Activated T-cell treated with anti-CD3 and anti-CD28 coated beads for 24 hours (primary cell): ENCODE data around the gene TTYH1.

Source experiments
- DNase-seq: peaks from one replicate; pipeline ENCODE4 v3.0.0-alpha.2; 2020; ENCODE audit warnings: low read depth

TTYH1 gene

GRCh38 chr19:54481326-54481930, 66.2 kb downstream of the TTYH1 start:
- peak; percentile 33 for DNase-seq

DNA sequence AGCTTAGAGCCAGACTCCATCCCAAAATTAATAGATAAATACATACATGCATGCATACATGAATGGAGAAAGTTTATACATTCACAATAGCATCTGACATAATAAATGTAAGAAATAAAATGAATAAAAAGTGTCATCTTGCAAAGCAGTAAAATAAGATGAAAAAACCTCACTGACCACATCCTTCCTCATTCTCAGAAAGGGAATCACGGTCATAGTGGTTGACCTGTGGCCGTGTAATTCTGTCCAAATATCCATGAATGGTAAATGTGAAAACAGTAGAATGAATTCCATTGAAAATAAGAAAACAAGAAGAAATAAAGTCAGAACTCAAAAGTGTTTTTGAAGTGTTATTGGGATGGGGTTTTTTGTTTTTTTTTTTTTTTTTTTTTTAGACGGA, 67.6 kb downstream of the TTYH1 start:
- no peak for DNase-seq

DNA sequence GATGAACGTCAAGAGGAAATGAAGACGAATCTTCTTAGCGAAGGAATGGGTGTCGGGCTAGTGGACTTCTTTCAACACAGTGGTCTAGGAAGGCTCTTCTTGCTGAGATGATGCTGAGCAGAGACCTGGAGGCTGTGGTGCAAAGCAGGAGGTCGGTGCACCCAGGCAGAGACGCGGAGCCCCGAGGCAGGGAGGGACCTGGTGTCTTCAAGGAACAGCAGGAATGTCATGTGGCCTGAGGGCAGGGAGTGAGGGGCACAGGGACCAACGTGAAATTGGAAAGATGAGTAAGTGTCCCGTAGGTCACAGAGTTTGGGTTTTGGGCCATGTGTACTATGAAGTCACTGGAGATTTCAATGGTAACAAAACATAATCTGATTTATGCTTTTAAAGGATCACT, 69.2 kb downstream of the TTYH1 start:
- DNase-seq, result no peak

DNA sequence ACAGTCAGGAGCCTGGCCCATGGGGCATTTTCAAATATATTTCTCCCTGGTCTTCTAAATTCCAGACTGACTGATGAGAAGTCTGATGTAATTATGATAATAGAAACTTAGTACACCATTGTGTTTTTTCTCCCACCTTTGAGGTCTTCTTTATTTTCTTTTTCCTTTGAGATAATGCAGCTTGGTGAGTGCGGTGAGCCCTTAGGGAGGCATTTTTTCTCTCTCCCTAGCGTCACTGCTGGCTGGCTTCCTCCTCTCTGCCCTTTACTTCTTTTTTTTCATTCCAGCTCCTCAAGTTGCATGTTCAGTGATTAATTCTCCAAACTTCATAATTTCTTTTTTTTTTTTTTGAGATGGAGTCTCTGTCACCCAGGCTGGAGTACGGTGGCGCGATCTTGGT, 70.6 kb downstream of the TTYH1 start:
- DNase-seq, result no peak
